Measurements from ENCODE around the gene SLC8A1. TPM values are rescaled to one million over a fixed set of nuclear protein-coding genes. Genes with fewer than 3 reads are reported as not detected.

SLC8A1 gene
- total RNA-seq, 2 experiments from 2014 or later = 0.47 to 0.59 TPM

- no peak overlapping the region for H3K27ac ChIP-seq (ENCODE audit: low read depth in 1 of 2, low read length in 2 of 2)
- Mint-ChIP-seq H3K4me1 (ENCODE audit: low read depth) (no peaks in the 10 kb centered on the region), H3K36me3 (ENCODE audit: low read depth) (no peaks in the 10 kb centered on the region), H3K9me3 (no peaks in the 10 kb centered on the region), H3K27me3 (no peaks in the 10 kb centered on the region), H3K4me3 (no peak overlapping the region), H3K27ac (no peak overlapping the region)
- no peaks in the 10 kb centered on the region for H3K27me3 ChIP-seq (ENCODE audit: control insufficient read depth in 1 of 2, insufficient read depth in 2 of 2, low read length in 2 of 2)
- DNase-seq (no peak), ATAC-seq (ENCODE audit: poor library complexity) (no peak)
- no peak overlapping the region for H3K4me3 ChIP-seq (ENCODE audit: low read length)
- ChIA-PET POLR2A (no interaction called here), CTCF (no interaction called here)
- intact Hi-C loops (cut with DNase I, micrococcal nuclease) = no loop called here
- no peaks in the 10 kb centered on the region for H3K9me3 ChIP-seq (ENCODE audit: control insufficient read depth in 1 of 2, insufficient read depth in 1 of 2, low read length in 2 of 2)
- H3K4me1 ChIP-seq (ENCODE audit: insufficient read depth, low read length) = no peaks in the 10 kb centered on the region
- no peaks in the 10 kb centered on the region for H3K36me3 ChIP-seq (ENCODE audit: insufficient read depth, low read length)
- no peak for TF ChIP-seq CTCF (IDR thresholded peaks at IDR 0.05)
Observed at GRCh38 chr2:40405465-40405864, 46.4 kb downstream of the SLC8A1 start.

GRCh38 chr2:40404517-40404916 lies 47.4 kb downstream of the SLC8A1 start:
- H3K4me3 ChIP-seq (ENCODE audit: low read length) = no peak overlapping the region
- TF ChIP-seq CTCF (IDR thresholded peaks at IDR 0.05) = no peak
- no peak overlapping the region for H3K4me3 Mint-ChIP-seq
- DNase-seq = no peak
- no peak overlapping the region for H3K27ac Mint-ChIP-seq
- no peaks in the 10 kb centered on the region for H3K36me3 Mint-ChIP-seq (ENCODE audit: low read depth)
- H3K27me3 ChIP-seq (ENCODE audit: control insufficient read depth in 1 of 2, insufficient read depth in 2 of 2, low read length in 2 of 2) = no peaks in the 10 kb centered on the region
- CTCF ChIA-PET = no interaction called here
- H3K4me1 ChIP-seq (ENCODE audit: insufficient read depth, low read length) = no peaks in the 10 kb centered on the region
- no peaks in the 10 kb centered on the region for H3K9me3 ChIP-seq (ENCODE audit: control insufficient read depth in 1 of 2, insufficient read depth in 1 of 2, low read length in 2 of 2)
- no peaks in the 10 kb centered on the region for H3K4me1 Mint-ChIP-seq (ENCODE audit: low read depth)
- H3K27ac ChIP-seq (ENCODE audit: low read depth in 1 of 2, low read length in 2 of 2) = no peak overlapping the region
- no peaks in the 10 kb centered on the region for H3K9me3 Mint-ChIP-seq
- no peaks in the 10 kb centered on the region for H3K27me3 Mint-ChIP-seq
- no peak for ATAC-seq (ENCODE audit: poor library complexity)
- intact Hi-C loops (cut with DNase I, micrococcal nuclease) = no loop called here
- POLR2A ChIA-PET = no interaction called here
- no peaks in the 10 kb centered on the region for H3K36me3 ChIP-seq (ENCODE audit: insufficient read depth, low read length)

- Histone ChIP-seq H3K4me3 (ENCODE audit: low read length) (no peak overlapping the region), H3K4me1 (ENCODE audit: insufficient read depth, low read length) (no peaks in the 10 kb centered on the region), H3K27ac (ENCODE audit: low read depth in 1 of 2, low read length in 2 of 2) (no peak overlapping the region), H3K9me3 (ENCODE audit: control insufficient read depth in 1 of 2, insufficient read depth in 1 of 2, low read length in 2 of 2) (no peaks in the 10 kb centered on the region), H3K27me3 (ENCODE audit: control insufficient read depth in 1 of 2, insufficient read depth in 2 of 2, low read length in 2 of 2) (no peaks in the 10 kb centered on the region), H3K36me3 (ENCODE audit: insufficient read depth, low read length) (no peaks in the 10 kb centered on the region)
- ATAC-seq (ENCODE audit: poor library complexity) (no peak), DNase-seq (no peak)
- intact Hi-C loops (cut with DNase I, micrococcal nuclease) = no loop called here
- no peak for TF ChIP-seq CTCF (IDR thresholded peaks at IDR 0.05)
- POLR2A ChIA-PET = no interaction called here
- CTCF ChIA-PET = no interaction called here
- H3K4me1 Mint-ChIP-seq (ENCODE audit: low read depth) = no peaks in the 10 kb centered on the region
- no peaks in the 10 kb centered on the region for H3K36me3 Mint-ChIP-seq (ENCODE audit: low read depth)
- H3K27me3 Mint-ChIP-seq = no peaks in the 10 kb centered on the region
- H3K27ac Mint-ChIP-seq = no peak overlapping the region
- H3K4me3 Mint-ChIP-seq = no peak overlapping the region
- H3K9me3 Mint-ChIP-seq = no peaks in the 10 kb centered on the region
Observed at GRCh38 chr2:40403233-40403836, 48.6 kb downstream of the SLC8A1 start.
